ENCODE measurements around the gene WDR33. TPM values are rescaled to one million over a fixed set of nuclear protein-coding genes. Genes with fewer than 3 reads are reported as not detected.
"Not testable (repeated sequence)": the region's sequence is repeated elsewhere in the genome, so short reads cannot be mapped to it uniquely, and the experiment has no call there.

The WDR33 gene
- total RNA-seq, 1 donor from 2014 or later: 60.1 TPM

- no peak for DNase-seq (ENCODE audit: low spot score)
These were observed 47.2 kb downstream of the WDR33 start for GRCh38 chr2:127763776-127764175.

GRCh38 chr2:127762846-127763245, 48.1 kb downstream of the WDR33 start:
- DNase-seq (ENCODE audit: low spot score): no peak

GRCh38 chr2:127762441-127762840, 48.5 kb downstream of the WDR33 start:
- DNase-seq (ENCODE audit: low spot score): no peak

- DNase-seq (ENCODE audit: low spot score): no peak
These were observed 51.0 kb downstream of the WDR33 start for GRCh38 chr2:127759931-127760330.

GRCh38 chr2:127754186-127754585, 56.8 kb downstream of the WDR33 start:
- no peak for DNase-seq (ENCODE audit: low spot score)

- no peak for DNase-seq (ENCODE audit: low spot score)
These were observed 57.6 kb downstream of the WDR33 start for GRCh38 chr2:127753374-127753773.

GRCh38 chr2:127749537-127749936, 61.4 kb downstream of the WDR33 start:
- DNase-seq (ENCODE audit: low spot score): not testable (repeated sequence)

GRCh38 chr2:127747621-127748020, 63.4 kb downstream of the WDR33 start:
- DNase-seq (ENCODE audit: low spot score): no peak

- DNase-seq (ENCODE audit: low spot score): no peak
These were observed 67.4 kb downstream of the WDR33 start for GRCh38 chr2:127743477-127744026.

GRCh38 chr2:127740665-127741288, 70.2 kb downstream of the WDR33 start:
- no peak for DNase-seq (ENCODE audit: low spot score)

- no peak for DNase-seq (ENCODE audit: low spot score)
These were observed 71.2 kb downstream of the WDR33 start for GRCh38 chr2:127739800-127740199.

GRCh38 chr2:127737892-127738291, 73.1 kb downstream of the WDR33 start:
- no peak for DNase-seq (ENCODE audit: low spot score)

- DNase-seq (ENCODE audit: low spot score): no peak
These were observed 75.2 kb downstream of the WDR33 start for GRCh38 chr2:127735537-127736399.

GRCh38 chr2:127735044-127735443, 75.9 kb downstream of the WDR33 start:
- no peak for DNase-seq (ENCODE audit: low spot score)

GRCh38 chr2:127733816-127734537, 77.0 kb downstream of the WDR33 start:
- DNase-seq (ENCODE audit: low spot score): no peak

- no peak for DNase-seq (ENCODE audit: low spot score)
These were observed 77.7 kb downstream of the WDR33 start for GRCh38 chr2:127733113-127733815.

- DNase-seq (ENCODE audit: low spot score): no peak
These were observed 84.7 kb downstream of the WDR33 start for GRCh38 chr2:127726158-127726880.

- DNase-seq (ENCODE audit: low spot score): no peak
These were observed 88.2 kb downstream of the WDR33 start for GRCh38 chr2:127722807-127723206.

GRCh38 chr2:127721978-127722355, 89.0 kb downstream of the WDR33 start:
- no peak for DNase-seq (ENCODE audit: low spot score)

- DNase-seq (ENCODE audit: low spot score): no peak
These were observed 89.5 kb downstream of the WDR33 start for GRCh38 chr2:127721311-127721977.

Data from ureter (tissue), 1 donor.